Pulmonary artery endothelial cell (primary cell): ENCODE measurements around the gene UTS2R. TPM values are rescaled to one million over a fixed set of nuclear protein-coding genes. Genes with fewer than 3 reads are reported as not detected.
"Not testable (repeated sequence)": the region's sequence is repeated elsewhere in the genome, so short reads cannot be mapped to it uniquely, and the experiment has no call there.

Experiments used
- DNase-seq: peaks from one replicate; pipeline ENCODE4 v3.0.0-alpha.2; 2011; ENCODE audit warnings: low read depth, low spot score
- total RNA-seq: library from RNA; depleted of rRNA; stranded (reverse); fragments of >200 nt; gene quantifications from 2 replicates; pipeline ENCODE4 v1.2.3, GENCODE V29; 2014

The UTS2R gene
- total RNA-seq, 1 donor from 2014 or later, result not detected

- no peak for DNase-seq
These were observed 3.2 kb downstream of the UTS2R start for GRCh38 chr17:82374626-82375331.

DNA sequence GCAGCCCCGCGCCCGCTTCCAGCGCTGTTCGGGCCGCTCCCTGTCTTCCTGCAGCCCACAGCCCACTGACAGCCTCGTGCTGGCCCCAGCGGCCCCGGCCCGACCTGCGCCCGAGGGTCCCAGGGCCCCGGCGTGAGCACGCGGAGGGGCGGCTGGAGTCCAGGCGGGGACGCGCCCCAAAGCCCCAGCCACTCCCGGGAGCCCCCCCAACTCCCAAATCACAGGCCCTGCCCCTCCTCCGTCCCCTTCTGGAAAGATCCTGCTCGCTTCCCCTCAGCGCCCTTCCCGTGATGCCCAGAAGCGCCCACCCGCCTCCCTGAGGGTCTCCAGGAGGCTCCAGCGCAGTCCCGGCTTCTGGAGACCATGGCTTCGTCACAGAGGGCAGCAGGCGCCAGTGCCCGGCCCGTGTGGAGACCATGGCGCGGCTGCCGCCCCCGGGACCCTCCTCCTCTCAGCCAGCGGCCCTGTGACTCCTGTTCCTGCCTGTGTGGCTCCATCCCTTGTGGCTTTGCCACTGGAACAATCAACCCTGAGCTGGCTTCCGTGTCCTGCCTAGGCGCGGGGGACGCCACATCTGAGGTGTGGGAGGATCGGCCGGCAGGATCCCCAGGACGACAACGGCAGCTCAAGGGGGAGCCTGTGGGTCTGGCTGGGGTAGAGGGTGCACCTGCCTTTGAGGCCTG lies 3.9 kb downstream of the UTS2R start:
- DNase-seq, result no peak

GRCh38 chr17:82376042-82376730 lies 4.6 kb downstream of the UTS2R start:
- DNase-seq, result no peak

- not testable (repeated sequence) for DNase-seq
These were observed 5.7 kb downstream of the UTS2R start for GRCh38 chr17:82377294-82377693.

DNA sequence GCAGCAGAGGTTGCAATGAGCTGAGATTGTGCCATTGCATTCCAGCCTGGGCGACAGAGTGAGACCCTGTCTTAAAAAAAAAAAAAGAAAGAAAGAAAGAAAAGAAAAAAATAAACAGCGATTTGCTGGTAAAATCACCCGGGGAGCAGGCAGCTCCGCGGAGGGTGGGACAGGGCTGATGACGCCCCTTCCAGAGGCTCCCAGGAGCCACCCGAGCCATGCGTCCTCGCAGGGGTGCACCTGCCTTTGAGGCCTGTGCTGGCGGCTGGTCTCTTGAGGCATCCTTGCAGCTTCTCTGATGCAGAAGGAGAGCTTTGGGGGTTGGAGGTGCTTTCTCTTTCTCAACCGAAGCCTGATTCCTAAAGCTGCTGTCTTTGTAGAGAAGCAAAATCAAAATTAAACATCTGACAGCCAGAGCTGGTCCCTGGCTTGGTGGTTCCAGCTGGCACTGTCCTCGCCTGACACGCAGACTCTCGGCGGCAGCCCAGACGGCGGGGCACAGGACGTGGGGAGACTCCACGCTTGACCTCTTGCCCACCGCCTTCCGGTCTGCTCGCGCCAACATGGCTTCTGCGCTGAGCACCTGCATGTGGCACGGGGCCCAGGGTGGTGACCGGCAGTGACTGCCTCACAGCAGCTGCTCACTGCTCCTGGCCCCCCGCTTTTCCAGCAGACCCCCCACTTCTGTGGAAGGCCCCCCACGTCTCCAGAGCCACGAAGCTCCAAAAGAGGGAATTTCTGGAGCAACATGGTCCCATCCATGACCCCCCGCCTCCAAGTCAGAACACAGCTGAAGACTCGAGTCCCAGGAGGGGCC lies 6.6 kb downstream of the UTS2R start:
- no peak for DNase-seq

DNA sequence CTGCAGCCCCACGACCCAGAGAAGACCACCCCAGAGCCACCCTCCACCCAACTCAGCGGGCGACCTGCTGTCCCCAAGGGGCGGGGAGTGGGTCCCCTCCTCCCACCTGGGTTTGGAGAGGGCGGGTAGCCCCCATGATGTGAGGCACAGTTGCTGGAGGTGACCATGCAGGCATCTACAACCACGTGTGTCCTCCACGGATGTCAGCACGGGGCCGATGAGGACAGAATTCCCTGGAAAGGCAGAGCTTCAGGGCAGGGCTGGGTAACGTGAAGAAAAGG lies 7.1 kb downstream of the UTS2R start:
- no peak for DNase-seq

- no peak for DNase-seq
These were observed 9.5 kb downstream of the UTS2R start for GRCh38 chr17:82380860-82381702.

GRCh38 chr17:82381703-82382009 lies 10.1 kb downstream of the UTS2R start:
- DNase-seq, result not testable (repeated sequence)

GRCh38 chr17:82382220-82382932 lies 10.8 kb downstream of the UTS2R start:
- not testable (repeated sequence) for DNase-seq

DNA sequence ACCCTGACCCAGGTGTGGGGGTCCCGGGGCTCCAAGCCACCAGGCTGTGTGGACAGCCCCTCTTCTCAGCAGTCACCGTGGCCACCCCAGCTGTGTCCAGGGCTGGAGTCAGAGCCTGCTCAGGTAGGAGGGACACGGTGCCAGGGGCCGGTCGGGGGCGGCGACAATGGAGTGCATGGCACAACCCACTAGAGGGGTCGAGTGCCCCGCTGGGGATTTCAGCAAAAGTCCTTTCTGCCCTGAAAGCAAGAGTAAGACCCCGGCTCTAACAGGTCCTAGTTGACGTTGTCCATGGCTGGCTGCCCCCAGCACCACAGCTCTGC lies 11.3 kb downstream of the UTS2R start:
- DNase-seq, result no peak

- no peak for DNase-seq
These were observed 11.8 kb downstream of the UTS2R start for GRCh38 chr17:82383411-82383810.

- DNase-seq, result no peak
These were observed 12.6 kb downstream of the UTS2R start for GRCh38 chr17:82384051-82384729.

- DNase-seq, result no peak
These were observed 13.3 kb downstream of the UTS2R start for GRCh38 chr17:82384730-82385481.

DNA sequence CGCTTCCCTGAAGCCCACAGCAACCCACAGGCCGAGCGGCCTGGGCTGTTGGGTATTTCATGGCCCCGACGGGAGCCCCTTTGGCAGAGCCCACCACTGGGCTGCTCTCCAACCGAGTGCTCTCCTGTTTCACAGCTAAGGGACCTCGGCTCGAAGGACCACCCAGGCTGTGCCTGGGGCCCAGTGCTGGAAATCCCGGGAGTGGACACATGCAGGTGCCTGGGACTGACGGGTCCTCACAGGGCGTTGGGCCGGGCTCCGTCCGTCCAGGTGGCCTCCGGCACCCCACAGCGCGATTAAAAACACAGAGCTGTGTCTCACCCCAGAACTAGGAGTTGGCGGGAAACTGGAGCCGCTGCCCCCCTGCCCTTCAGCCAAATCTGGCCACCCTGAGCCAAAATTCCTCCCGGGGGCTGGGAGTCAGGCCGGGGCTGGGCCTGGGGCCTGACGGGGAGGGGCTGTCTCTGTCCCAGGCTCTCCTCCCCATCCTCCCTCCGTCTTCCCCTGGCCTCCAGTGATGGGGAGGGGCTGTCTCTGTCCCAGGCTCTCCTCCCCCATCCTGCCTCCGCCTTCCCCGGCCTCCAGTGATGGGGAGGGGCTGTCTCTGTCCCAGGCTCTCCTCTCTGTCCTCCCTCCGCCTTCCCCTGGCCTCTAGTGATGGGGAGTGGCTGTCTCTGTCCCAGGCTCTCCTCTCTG lies 14.1 kb downstream of the UTS2R start:
- DNase-seq, result no peak

DNA sequence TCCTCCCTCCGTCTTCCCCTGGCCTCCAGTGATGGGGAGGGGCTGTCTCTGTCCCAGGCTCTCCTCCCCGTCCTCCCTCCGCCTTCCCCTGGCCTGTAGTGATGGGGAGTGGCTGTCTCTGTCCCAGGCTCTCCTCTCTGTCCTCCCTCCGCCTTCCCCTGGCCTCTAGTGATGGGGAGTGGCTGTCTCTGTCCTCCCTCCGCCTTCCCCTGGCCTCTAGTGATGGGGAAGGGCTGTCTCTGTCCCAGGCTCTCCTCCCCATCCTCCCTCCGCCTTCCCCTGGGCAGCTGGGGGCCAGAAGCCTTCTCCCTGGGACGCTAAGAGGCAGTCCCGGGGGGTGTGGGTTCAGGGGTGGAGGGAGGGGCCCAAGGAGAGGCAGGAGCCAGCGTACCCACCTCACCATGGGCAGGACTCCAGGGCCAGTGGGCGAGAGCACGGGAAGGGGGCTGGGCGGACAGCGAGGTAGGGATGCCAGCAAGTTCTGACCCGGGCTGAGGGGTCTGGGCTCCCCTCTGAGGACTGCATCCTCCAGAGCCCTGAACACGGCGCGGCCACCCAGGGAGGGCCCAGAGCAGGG lies 14.8 kb downstream of the UTS2R start:
- no peak for DNase-seq

- DNase-seq, result no peak
These were observed 15.5 kb downstream of the UTS2R start for GRCh38 chr17:82386881-82387704.

GRCh38 chr17:82387705-82388106 lies 16.1 kb downstream of the UTS2R start:
- no peak for DNase-seq
